Middle frontal gyrus (tissue), 1 donor: Measurements from ENCODE around the gene STIP1.
A peak's percentile ranks its signal among the peaks of the same experiment; 100 is the strongest.
"Not testable (repeated sequence)": the region's sequence is repeated elsewhere in the genome, so short reads cannot be mapped to it uniquely, and the experiment has no call there.

Source experiments
- DNase-seq: peaks from one replicate; pipeline ENCODE4 v3.0.0-alpha.2; 2015; ENCODE audit warnings: low spot score; ENCODE audit errors: extremely low spot score

The STIP1 gene

DNA sequence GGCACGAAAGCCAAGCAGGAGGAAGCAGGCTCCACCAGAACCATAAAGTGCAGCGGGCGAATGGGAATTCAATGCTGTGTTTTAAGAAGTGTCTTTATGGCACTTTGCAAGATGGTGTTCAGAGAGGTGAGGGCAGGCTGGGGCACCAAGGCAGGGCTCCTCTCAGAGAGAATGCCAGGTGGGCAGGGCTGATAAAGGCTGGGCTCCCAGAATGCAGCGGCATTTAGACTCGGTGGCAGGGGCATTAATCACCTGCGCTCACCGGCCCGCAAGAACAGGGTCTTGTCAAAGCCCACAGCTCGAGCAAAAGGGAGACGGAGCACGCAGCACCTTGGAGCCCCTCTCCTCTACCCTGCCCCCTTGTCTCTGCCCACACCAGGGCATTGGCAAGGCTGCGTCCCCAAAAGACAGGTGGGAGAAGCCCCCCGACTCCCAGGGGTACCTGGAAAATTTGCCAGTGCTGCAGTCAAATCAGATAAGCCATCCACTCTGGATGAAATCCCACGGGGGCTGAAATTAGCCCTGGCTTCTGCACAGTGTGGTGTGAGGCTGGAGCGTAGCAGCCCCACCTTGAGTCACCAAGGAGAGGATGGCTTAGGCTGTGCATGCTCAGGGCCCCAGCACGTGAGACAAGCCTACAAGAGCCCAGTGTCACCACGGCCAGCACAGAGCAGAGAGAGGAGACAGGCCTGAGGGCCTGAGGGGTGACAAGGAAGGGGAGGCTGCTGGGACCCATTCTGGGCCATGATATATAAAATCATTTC, 28.2 kb upstream of the STIP1 start:
- no peak for DNase-seq

GRCh38 chr11:64161037-64161436, 24.9 kb upstream of the STIP1 start:
- no peak for DNase-seq

DNA sequence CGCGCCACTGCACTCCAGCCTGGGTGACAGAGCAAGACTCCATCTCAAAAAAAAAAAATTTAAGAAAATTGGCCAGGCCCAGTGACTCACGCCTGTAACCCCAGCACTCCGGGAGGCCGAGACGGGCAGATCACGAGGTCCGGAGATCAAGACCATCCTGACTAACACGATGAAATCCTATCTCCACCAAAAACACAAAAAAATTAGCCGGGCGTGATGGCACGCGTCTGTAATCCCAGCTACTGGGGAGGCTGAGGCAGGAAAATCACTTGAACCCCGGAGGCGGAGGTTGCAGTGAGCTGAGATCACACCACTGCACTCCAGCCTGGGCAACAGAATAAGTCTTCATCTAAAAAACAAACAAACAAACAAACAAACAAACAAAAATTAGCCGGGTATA, 23.2 kb upstream of the STIP1 start:
- not testable (repeated sequence) for DNase-seq

GRCh38 chr11:64163951-64164350, 22.0 kb upstream of the STIP1 start:
- DNase-seq = no peak

DNA sequence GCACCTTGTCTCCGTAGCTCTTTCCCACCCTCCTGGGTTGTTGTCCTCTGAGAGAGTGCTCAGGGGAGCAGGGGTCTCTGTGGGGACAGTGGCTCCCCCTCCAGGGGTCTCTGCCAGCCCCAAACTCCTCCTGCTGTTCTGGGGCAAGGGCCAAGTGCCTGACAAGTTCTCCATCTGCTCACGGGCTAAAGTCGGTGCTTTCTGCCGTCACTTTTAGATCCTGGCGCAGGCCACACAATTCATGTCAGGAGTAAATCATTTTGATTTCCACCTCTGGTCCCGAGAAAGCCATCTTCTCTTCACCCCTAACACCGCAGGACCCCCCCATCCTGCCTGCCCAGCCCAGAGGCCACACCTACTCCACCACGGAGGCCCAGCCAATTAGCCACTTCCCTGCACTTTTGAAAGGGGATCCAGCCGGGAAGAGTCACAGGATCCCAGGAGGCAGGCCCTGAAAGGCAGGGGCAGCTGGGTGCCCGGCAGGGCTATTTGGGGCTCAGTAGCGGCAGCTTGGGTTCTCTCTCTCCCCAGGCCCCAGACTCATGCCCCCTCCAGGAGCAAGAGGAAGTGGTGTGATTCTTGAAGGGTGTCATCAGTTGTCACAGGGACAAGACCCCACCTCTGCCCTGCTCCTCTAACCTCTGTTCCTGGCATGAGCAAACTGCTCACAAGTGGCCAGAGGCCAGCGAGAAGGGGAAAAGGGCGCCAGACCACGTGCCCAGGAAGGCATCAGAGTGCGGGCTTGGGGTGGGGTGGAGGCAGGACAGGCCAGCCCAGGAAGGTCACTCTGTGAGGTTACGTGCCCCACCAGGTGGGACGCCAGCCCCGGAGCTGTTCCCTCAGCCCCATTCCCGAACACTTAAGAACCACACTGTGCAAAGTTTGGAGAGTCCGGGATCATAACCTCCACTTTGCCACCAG, 21.3 kb upstream of the STIP1 start:
- no peak for DNase-seq

GRCh38 chr11:64165481-64165841, 20.5 kb upstream of the STIP1 start:
- no peak for DNase-seq

GRCh38 chr11:64165842-64166635, 19.9 kb upstream of the STIP1 start, which contains the start of gene MACROD1:
Gene MACROD1, minus strand, starts transcription at chr11:64166113. Its CDS starts 119 bp downstream, at chr11:64165994.
- DNase-seq = peak; percentile 61

- no peak for DNase-seq
These were observed 15.6 kb upstream of the STIP1 start for GRCh38 chr11:64170419-64170818.

DNA sequence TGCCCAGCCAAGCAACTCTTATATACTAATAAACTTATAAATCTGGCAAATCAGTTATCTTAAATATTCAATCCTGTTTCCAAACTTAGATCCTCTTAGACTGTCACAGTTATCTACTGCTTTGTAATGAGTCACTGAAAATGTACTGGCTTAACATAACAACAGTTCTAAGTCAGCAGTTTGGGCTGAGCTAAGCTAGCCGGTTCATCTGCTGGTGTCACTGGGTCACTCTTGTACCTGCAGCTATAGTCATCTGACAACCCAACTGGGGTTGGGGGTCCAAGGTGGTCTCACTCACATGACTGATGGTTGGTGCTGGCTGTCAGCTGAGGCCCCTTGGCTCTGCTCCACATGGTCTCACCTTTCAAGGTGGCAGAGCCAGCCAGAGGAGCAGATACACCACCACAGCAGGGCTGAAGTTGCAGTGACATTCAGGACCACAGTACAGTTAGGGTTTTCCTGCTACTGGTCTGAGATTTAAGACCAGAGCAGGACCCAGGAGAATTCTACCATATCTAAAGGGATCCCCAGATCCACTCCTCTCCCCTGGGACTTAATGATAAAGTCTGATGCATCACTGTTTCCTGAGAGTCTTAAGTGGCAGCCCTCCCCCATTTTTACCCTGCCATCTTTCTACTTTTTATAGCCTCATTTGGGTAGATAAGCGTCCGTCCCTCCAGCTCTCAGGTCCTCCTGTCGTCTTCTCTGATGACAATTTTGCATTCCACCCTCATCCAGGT, 12.2 kb upstream of the STIP1 start:
- no peak for DNase-seq

DNA sequence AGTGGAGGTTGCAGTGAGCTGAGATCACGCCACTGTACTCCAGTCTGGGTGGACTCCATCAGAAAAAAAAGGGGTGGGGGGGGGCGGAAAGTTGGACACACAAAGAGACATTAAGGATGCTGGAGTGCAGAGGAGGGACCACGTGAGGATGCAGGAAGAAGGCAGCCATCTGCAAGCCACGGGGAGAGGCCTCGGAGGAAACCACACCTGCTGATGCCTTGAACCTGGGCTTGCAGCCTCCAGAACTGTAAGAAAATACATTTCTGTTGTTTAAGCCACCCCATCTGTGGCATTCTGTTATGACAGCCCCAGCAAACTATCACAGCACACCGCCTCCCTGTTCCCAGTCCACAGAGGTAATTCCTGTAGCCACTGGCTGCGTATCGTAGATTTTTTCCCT, 9.2 kb upstream of the STIP1 start:
- no peak for DNase-seq

DNA sequence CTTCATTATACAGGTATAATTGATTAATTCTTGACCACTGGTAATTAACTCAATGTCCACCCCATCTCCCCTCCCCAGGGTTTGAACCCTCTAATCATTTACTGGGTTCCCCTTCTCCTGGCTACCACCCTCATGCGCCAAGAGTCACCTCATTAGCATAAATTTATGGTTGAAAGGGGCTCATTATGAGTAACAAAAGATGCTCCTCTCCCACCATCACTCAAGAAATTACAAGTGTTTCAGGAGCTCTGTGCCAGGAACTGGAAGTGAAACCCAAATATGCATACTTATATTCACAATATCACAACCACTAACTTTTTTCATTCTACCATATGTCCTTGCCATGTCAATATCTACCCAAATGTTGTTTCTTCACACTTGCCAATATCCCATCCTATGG, 7.8 kb upstream of the STIP1 start:
- DNase-seq = no peak

GRCh38 chr11:64178951-64179639, 6.9 kb upstream of the STIP1 start:
- no peak for DNase-seq

GRCh38 chr11:64180891-64181290, 5.1 kb upstream of the STIP1 start:
- DNase-seq = no peak

GRCh38 chr11:64181506-64182411, 4.2 kb upstream of the STIP1 start:
- peak; percentile 82 for DNase-seq

GRCh38 chr11:64183890-64184289, 2.1 kb upstream of the STIP1 start:
- no peak for DNase-seq

DNA sequence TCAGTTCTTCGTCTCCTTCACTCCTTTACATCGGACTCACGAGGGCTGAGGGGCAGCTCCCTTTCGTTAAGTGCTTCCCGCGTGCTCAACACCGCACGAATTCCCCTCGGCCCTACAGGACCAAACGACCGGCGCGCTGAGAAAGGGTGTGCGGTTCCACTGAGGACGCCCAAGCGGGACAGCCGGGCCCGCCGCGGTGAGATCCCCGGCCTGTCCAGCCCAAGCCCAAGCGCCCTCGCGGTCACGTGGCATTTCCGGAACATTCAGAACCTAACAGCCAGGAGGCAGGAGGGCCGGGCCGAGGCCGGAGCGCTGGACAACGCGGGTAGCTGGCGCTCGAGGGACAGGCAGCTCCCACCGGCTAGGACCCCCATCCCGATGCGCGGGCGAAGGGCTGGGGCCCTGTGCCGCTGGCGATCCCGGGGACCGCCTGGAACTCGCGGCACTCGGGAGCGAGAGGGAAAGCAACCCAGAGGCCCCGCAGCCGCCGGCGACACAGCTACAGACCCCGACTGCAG, 737 bp upstream of the STIP1 start:
- DNase-seq = peak; percentile 67

- no peak for DNase-seq
These were observed 658 bp downstream of the STIP1 start for GRCh38 chr11:64186492-64187165.

GRCh38 chr11:64192434-64192833, 6.5 kb downstream of the STIP1 start:
- no peak for DNase-seq

GRCh38 chr11:64196626-64197025, 10.7 kb downstream of the STIP1 start:
- DNase-seq = no peak
